Measurements from ENCODE around the gene CD99L2.

CD99L2 gene

GRCh38 chrX:150777328-150777992 lies 121.0 kb downstream of the CD99L2 start:
- DNase-seq: no peak

- no peak for DNase-seq
Measured at GRCh38 chrX:150775569-150776350, 122.7 kb downstream of the CD99L2 start.

- DNase-seq: no peak
Measured at GRCh38 chrX:150774798-150775568, 123.5 kb downstream of the CD99L2 start.

GRCh38 chrX:150773634-150774033 lies 124.8 kb downstream of the CD99L2 start:
- no peak for DNase-seq

- no peak for DNase-seq
Measured at GRCh38 chrX:150773117-150773516, 125.4 kb downstream of the CD99L2 start.

- DNase-seq: peak; percentile 36
Measured at GRCh38 chrX:150772150-150772970, 126.1 kb downstream of the CD99L2 start.

GRCh38 chrX:150771116-150771515 lies 127.4 kb downstream of the CD99L2 start:
- DNase-seq: peak; percentile 19

- no peak for DNase-seq
Measured at GRCh38 chrX:150770623-150771022, 127.8 kb downstream of the CD99L2 start.

- DNase-seq: no peak
Measured at GRCh38 chrX:150769408-150769807, 129.1 kb downstream of the CD99L2 start.

- DNase-seq: no peak
Measured at GRCh38 chrX:150768580-150769190, 129.8 kb downstream of the CD99L2 start.

GRCh38 chrX:150768132-150768485 lies 130.4 kb downstream of the CD99L2 start:
- DNase-seq: no peak

- DNase-seq: no peak
Measured at GRCh38 chrX:150767475-150768131, 130.9 kb downstream of the CD99L2 start.

GRCh38 chrX:150767045-150767395 lies 131.4 kb downstream of the CD99L2 start:
- no peak for DNase-seq

GRCh38 chrX:150766351-150767044 lies 132.0 kb downstream of the CD99L2 start:
- no peak for DNase-seq

- DNase-seq: no peak
Measured at GRCh38 chrX:150765782-150766350, 132.6 kb downstream of the CD99L2 start.

GRCh38 chrX:150765237-150765636 lies 133.2 kb downstream of the CD99L2 start:
- DNase-seq: no peak

- no peak for DNase-seq
Measured at GRCh38 chrX:150763810-150764209, 134.7 kb downstream of the CD99L2 start.

- DNase-seq: no peak
Measured at GRCh38 chrX:150763303-150763797, 135.1 kb downstream of the CD99L2 start.

- DNase-seq: no peak
Measured at GRCh38 chrX:150762258-150763165, 136.0 kb downstream of the CD99L2 start.

- DNase-seq: no peak
Measured at GRCh38 chrX:150761819-150762216, 136.7 kb downstream of the CD99L2 start.
